HepG2 (cell line): ENCODE results near the gene VAMP5. TPM values are rescaled to one million over a fixed set of nuclear protein-coding genes. Genes with fewer than 3 reads are reported as not detected.

ENCODE experiments used
- CEBPB ChIP-seq: IDR thresholded peaks from 2 replicates; pipeline ENCODE4 v1.6.1; 2011; ENCODE audit warnings: low read depth, low read length, improper control_type of control experiment, borderline replicate concordance
- KLF9 ChIP-seq: IDR thresholded peaks from 2 replicates; pipeline ENCODE4 v1.6.1; 2016; ENCODE audit warnings: low read depth
- KMT2B ChIP-seq: IDR thresholded peaks from 2 replicates; pipeline ENCODE4 v1.6.1; 2016; ENCODE audit warnings: missing genetic modification reagents, missing compliant biosample characterization
- MED8 ChIP-seq: sonication (generic); formaldehyde crosslinking; IDR thresholded peaks from 2 replicates; pipeline ENCODE4 v1.8.1; 2023; ENCODE audit warnings: mild to moderate bottlenecking, missing genetic modification reagents; ENCODE audit not compliant: insufficient replicate concordance
- MXI1 ChIP-seq: IDR thresholded peaks from 3 replicates; pipeline ENCODE4 v1.6.1; 2012; ENCODE audit warnings: low read depth, low read length, inconsistent platforms, borderline replicate concordance
- NR2F1 ChIP-seq, 2 experiments: fragments of 450-650 bp in 1 of 2; formaldehyde crosslinking in 1 of 2; IDR thresholded peaks; 2 replicates each; pipeline versions ENCODE4 v1.5.0 to v1.6.1; 2016 to 2020; ENCODE audit warnings: mild to moderate bottlenecking in 1 of 2, missing compliant biosample characterization in 1 of 2, missing genetic modification reagents in 1 of 2, moderate library complexity in 1 of 2
- ONECUT2 ChIP-seq: sonication (generic); formaldehyde crosslinking; IDR thresholded peaks from 2 replicates; pipeline ENCODE4 v1.4.0; 2020; ENCODE audit warnings: missing genetic modification reagents
- PAF1 ChIP-seq: IDR thresholded peaks from 2 replicates; pipeline ENCODE4 v1.6.1; 2016; ENCODE audit warnings: missing genetic modification reagents, missing compliant biosample characterization
- POLR2AphosphoS5 ChIP-seq: IDR thresholded peaks from 2 replicates; pipeline ENCODE4 v1.6.1; 2012; ENCODE audit warnings: low read depth, low read length
- RCOR2 ChIP-seq: IDR thresholded peaks from 2 replicates; pipeline ENCODE4 v1.6.1; 2016; ENCODE audit warnings: missing biosample characterization, missing genetic modification reagents
- ZBTB8A ChIP-seq: sonication (generic); formaldehyde crosslinking; IDR thresholded peaks from 2 replicates; pipeline ENCODE4 v1.4.0; 2020; ENCODE audit warnings: mild to moderate bottlenecking, low read depth, missing genetic modification reagents, borderline replicate concordance
- ZC3H4 ChIP-seq: sonication (generic); formaldehyde crosslinking; IDR thresholded peaks from 2 replicates; pipeline ENCODE4 v1.4.0; 2020; ENCODE audit warnings: missing genetic modification reagents, borderline replicate concordance
- ZFX ChIP-seq: sonication (generic); formaldehyde crosslinking; IDR thresholded peaks from 2 replicates; pipeline ENCODE4 v1.4.0; 2020; ENCODE audit warnings: mild to moderate bottlenecking, low read depth, missing genetic modification reagents, moderate library complexity
- ZNF30 ChIP-seq: sonication (generic); formaldehyde crosslinking; IDR thresholded peaks from 2 replicates; pipeline ENCODE4 v1.5.0; 2020; ENCODE audit warnings: mild to moderate bottlenecking, missing genetic modification reagents
- ZNF430 ChIP-seq: sonication (generic); formaldehyde crosslinking; IDR thresholded peaks from 2 replicates; pipeline ENCODE4 v1.9.0; 2021; ENCODE audit warnings: mild to moderate bottlenecking, missing genetic modification reagents
- ZZZ3 ChIP-seq: sonication (generic); formaldehyde crosslinking; IDR thresholded peaks from 2 replicates; pipeline ENCODE4 v1.4.0; 2020; ENCODE audit warnings: missing genetic modification reagents, mild to moderate bottlenecking, borderline replicate concordance
- polyA plus RNA-seq, 8 experiments: library from polyadenylated mRNA; depleted of rRNA in 3 of 8; stranded (reverse) in 7 of 8; unstranded in 1 of 8; fragments of >200 nt; fragmentation: Illumina TruSeq in 4 of 8; extraction: Trizol in 4 of 8; gene quantifications; 2 replicates each; pipeline versions ENCODE4 v1.2.1 to v1.2.3, GENCODE V29; 2011 to 2016; ENCODE audit warnings: low read depth in 4 of 8, missing spikeins in 1 of 8, mixed read lengths in 1 of 8; ENCODE audit not compliant: insufficient read depth in 1 of 8
- total RNA-seq, 5 experiments: library from RNA; depleted of rRNA; stranded (reverse); fragments of >200 nt; fragmentation: Illumina TruSeq; extraction: Trizol; gene quantifications; 2 replicates each; pipeline ENCODE4 v1.2.3, GENCODE V29; 2016; ENCODE audit warnings: low read depth in 1 of 5
- TF ChIP-seq, protein P1 (sequence below): sonication (generic); formaldehyde crosslinking; IDR thresholded peaks from 2 replicates; pipeline ENCODE4 v1.4.0; 2020; ENCODE audit warnings: missing genetic modification reagents, borderline replicate concordance
- TF ChIP-seq, protein P2 (sequence below): sonication (generic); formaldehyde crosslinking; IDR thresholded peaks from 2 replicates; pipeline ENCODE4 v1.8.0; 2022; ENCODE audit warnings: mild to moderate bottlenecking, missing genetic modification reagents, moderate library complexity
- TF ChIP-seq, protein P3 (sequence below): sonication (generic); formaldehyde crosslinking; conservative IDR thresholded peaks from 2 replicates; pipeline ENCODE4 v1.8.0; 2022; ENCODE audit warnings: mild to moderate bottlenecking, moderate library complexity, missing genetic modification reagents
- TF ChIP-seq, protein P4 (sequence below): IDR thresholded peaks from 2 replicates; pipeline ENCODE4 v1.6.1; 2016; ENCODE audit warnings: control low read depth
- TF ChIP-seq, protein P5 (sequence below): sonication (generic); formaldehyde crosslinking; IDR thresholded peaks from 2 replicates; pipeline ENCODE4 v1.5.0; 2020; ENCODE audit warnings: mild to moderate bottlenecking, missing genetic modification reagents

The VAMP5 gene
- total and polyA plus RNA-seq, 2 of the 13 experiments (the other 11 are each of a cell fraction or from before 2014, with no cell fraction given), result 7.2 to 56.7 TPM

DNA sequence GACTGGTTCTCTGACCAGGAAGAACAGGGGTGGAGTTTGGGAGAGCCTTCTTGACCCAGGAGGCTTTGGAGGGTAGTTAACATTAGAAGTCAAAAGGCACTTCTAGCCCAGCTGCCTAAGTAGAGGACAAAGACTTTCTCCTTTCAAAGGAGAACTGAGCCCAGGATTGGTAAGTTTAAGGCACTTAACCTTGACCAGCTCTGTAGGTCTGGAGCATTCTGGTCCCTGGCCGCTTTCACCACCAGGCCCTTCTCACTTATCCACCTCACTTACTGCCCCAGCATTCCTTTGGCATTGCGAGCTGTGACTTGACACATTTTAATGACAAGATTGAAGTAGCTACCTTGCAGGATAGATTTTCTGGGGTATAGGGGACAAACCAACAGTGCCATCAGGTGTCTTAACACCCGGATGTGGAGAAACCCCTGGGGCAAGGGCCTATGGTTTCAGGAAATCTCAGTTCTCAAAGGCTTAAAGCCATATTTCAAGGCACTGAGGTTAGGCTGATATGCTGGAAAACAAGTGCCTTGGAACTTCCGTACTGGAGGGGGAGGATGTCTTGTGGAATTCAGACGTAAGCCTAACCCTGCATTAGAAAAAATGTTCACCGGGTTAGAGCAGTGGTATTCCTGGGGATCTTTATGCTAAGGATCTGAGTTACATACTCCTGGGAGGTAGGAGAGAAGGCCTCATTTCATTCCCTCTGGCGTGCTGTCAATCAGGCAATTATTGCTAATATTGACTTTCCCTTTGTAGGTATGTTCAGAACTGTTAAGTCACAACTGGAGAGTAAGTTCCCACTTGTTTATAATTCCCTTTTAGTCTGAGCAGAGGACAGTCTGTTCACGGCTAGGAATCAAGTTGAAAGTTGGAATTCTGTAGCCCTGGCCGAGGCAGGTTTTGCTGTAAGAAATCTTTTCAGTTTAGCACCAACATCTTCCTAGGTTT is 23.3 kb downstream of the VAMP5 start (continued):
- TF ChIP-seq PAF1 (CRISPR knock-in tag) (no peak; the same call in 1 of the 2 replicates), MXI1 (no peak), ZC3H4 (CRISPR knock-in tag) (no peak), MED8 (CRISPR knock-in tag) (no peak), NR2F1 (CRISPR knock-in tag; IDR thresholded peaks at IDR 0.05) (no peak), RCOR2 (CRISPR knock-in tag) (no peak), KLF9 (CRISPR knock-in tag) (no peak), POLR2AphosphoS5 (no peak; the same call in 1 of the 2 replicates), ZNF30 (CRISPR knock-in tag) (no peak), ZFX (CRISPR knock-in tag) (no peak), ZBTB8A (CRISPR knock-in tag) (no peak), KMT2B (0 out of 2 replicates have a peak, but pooled peaks have one; percentile 27), ZNF430 (CRISPR knock-in tag) (0 out of 2 replicates have a peak, but pooled peaks have one; percentile 25), CEBPB (no peak), ONECUT2 (CRISPR knock-in tag) (no peak), ZZZ3 (CRISPR knock-in tag) (no peak)
- TF ChIP-seq, protein P1, sequence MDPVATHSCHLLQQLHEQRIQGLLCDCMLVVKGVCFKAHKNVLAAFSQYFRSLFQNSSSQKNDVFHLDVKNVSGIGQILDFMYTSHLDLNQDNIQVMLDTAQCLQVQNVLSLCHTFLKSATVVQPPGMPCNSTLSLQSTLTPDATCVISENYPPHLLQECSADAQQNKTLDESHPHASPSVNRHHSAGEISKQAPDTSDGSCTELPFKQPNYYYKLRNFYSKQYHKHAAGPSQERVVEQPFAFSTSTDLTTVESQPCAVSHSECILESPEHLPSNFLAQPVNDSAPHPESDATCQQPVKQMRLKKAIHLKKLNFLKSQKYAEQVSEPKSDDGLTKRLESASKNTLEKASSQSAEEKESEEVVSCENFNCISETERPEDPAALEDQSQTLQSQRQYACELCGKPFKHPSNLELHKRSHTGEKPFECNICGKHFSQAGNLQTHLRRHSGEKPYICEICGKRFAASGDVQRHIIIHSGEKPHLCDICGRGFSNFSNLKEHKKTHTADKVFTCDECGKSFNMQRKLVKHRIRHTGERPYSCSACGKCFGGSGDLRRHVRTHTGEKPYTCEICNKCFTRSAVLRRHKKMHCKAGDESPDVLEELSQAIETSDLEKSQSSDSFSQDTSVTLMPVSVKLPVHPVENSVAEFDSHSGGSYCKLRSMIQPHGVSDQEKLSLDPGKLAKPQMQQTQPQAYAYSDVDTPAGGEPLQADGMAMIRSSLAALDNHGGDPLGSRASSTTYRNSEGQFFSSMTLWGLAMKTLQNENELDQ (CRISPR knock-in tag), result no peak
- TF ChIP-seq, protein P2, sequence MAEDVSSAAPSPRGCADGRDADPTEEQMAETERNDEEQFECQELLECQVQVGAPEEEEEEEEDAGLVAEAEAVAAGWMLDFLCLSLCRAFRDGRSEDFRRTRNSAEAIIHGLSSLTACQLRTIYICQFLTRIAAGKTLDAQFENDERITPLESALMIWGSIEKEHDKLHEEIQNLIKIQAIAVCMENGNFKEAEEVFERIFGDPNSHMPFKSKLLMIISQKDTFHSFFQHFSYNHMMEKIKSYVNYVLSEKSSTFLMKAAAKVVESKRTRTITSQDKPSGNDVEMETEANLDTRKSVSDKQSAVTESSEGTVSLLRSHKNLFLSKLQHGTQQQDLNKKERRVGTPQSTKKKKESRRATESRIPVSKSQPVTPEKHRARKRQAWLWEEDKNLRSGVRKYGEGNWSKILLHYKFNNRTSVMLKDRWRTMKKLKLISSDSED, result no peak
- TF ChIP-seq, protein P3, sequence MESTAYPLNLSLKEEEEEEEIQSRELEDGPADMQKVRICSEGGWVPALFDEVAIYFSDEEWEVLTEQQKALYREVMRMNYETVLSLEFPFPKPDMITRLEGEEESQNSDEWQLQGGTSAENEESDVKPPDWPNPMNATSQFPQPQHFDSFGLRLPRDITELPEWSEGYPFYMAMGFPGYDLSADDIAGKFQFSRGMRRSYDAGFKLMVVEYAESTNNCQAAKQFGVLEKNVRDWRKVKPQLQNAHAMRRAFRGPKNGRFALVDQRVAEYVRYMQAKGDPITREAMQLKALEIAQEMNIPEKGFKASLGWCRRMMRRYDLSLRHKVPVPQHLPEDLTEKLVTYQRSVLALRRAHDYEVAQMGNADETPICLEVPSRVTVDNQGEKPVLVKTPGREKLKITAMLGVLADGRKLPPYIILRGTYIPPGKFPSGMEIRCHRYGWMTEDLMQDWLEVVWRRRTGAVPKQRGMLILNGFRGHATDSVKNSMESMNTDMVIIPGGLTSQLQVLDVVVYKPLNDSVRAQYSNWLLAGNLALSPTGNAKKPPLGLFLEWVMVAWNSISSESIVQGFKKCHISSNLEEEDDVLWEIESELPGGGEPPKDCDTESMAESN (CRISPR knock-in tag), result no peak
- TF ChIP-seq, protein P4, sequence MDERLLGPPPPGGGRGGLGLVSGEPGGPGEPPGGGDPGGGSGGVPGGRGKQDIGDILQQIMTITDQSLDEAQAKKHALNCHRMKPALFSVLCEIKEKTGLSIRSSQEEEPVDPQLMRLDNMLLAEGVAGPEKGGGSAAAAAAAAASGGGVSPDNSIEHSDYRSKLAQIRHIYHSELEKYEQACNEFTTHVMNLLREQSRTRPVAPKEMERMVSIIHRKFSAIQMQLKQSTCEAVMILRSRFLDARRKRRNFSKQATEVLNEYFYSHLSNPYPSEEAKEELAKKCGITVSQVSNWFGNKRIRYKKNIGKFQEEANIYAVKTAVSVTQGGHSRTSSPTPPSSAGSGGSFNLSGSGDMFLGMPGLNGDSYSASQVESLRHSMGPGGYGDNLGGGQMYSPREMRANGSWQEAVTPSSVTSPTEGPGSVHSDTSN (CRISPR knock-in tag), result peak; percentile 63
- TF ChIP-seq, protein P5, sequence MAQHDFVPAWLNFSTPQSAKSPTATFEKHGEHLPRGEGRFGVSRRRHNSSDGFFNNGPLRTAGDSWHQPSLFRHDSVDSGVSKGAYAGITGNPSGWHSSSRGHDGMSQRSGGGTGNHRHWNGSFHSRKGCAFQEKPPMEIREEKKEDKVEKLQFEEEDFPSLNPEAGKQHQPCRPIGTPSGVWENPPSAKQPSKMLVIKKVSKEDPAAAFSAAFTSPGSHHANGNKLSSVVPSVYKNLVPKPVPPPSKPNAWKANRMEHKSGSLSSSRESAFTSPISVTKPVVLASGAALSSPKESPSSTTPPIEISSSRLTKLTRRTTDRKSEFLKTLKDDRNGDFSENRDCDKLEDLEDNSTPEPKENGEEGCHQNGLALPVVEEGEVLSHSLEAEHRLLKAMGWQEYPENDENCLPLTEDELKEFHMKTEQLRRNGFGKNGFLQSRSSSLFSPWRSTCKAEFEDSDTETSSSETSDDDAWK (CRISPR knock-in tag), result no peak
